H1 (cell line): Measurements from ENCODE around the gene MIPOL1. TPM values are rescaled to one million over a fixed set of nuclear protein-coding genes. Genes with fewer than 3 reads are reported as not detected.

Experiments
- CTCF ChIA-PET: fragments of 300-600 bp; sonication (Branson Sonifier 250); formaldehyde crosslinking; loops from one replicate; lab custom pipeline; 2021; ENCODE audit not compliant: partially characterized antibody; lab: Charles Lee
- POLR2A ChIA-PET: fragments of 300-600 bp; sonication (Branson Sonifier 250); formaldehyde crosslinking; loops from one replicate; lab custom pipeline; 2021; ENCODE audit warnings: inconsistent platforms; ENCODE audit not compliant: partially characterized antibody; lab: Charles Lee
- DNase-seq, 2 experiments: peaks; one replicate each; pipeline versions ENCODE4 v3.0.0 to v3.0.0-alpha.2; 2010 to 2022; ENCODE audit warnings: low spot score in 2 of 2, low read depth in 1 of 2, mixed read lengths in 1 of 2
- FAIRE-seq: peaks from 2 replicates; lab custom pipeline; 2011; peaks lifted over from hg19 to GRCh38; lab: Jason Lieb, UNC
- H2AFZ ChIP-seq: 2 replicates; pipeline ENCODE4 v1.8.1; 2012; ENCODE audit warnings: low read length, inconsistent platforms
- H2AK5ac ChIP-seq: 2 replicates; pipeline ENCODE4 v1.6.1; 2013; ENCODE audit warnings: low read depth, low read length
- H2BK120ac ChIP-seq: replicated peaks from 2 replicates; pipeline ENCODE3; 2013; ENCODE audit warnings: low read depth, low read length, inconsistent platforms
- H2BK12ac ChIP-seq: 2 replicates; pipeline ENCODE4 v1.6.1; 2013; ENCODE audit warnings: low read depth, low read length
- H2BK15ac ChIP-seq: 2 replicates; pipeline ENCODE4 v1.6.1; 2013; ENCODE audit warnings: low read length
- H2BK20ac ChIP-seq: 2 replicates; pipeline ENCODE4 v1.6.1; 2013; ENCODE audit warnings: low read length
- H2BK5ac ChIP-seq: 2 replicates; pipeline ENCODE4 v1.6.1; 2013; ENCODE audit warnings: low read depth, low read length
- H3K14ac ChIP-seq: 2 replicates; pipeline ENCODE4 v1.6.1; 2013; ENCODE audit warnings: inconsistent platforms; ENCODE audit not compliant: insufficient read length
- H3K18ac ChIP-seq: 2 replicates; pipeline ENCODE4 v1.6.1; 2013; ENCODE audit warnings: low read length; ENCODE audit errors: extremely low read depth
- H3K23ac ChIP-seq: 2 replicates; pipeline ENCODE4 v1.6.1; 2013; ENCODE audit warnings: inconsistent platforms; ENCODE audit not compliant: insufficient read length
- H3K23me2 ChIP-seq: 2 replicates; pipeline ENCODE4 v1.6.1; 2013; ENCODE audit warnings: low read depth, low read length
- H3K27ac ChIP-seq: 2 replicates; pipeline ENCODE4 v1.6.1; 2011; ENCODE audit warnings: low read depth, low read length, inconsistent platforms
- H3K27me3 ChIP-seq, 4 experiments: replicated peaks in 1 of 4; 1 replicate in 1 of 4; 2 replicates in 3 of 4; pipeline versions ENCODE4 v1.6.1 to v1.8.1; 2011 to 2013; ENCODE audit warnings: low read length in 3 of 4, mild to moderate bottlenecking in 3 of 4, inconsistent platforms in 2 of 4, mixed read lengths in 2 of 4, moderate library complexity in 1 of 4; ENCODE audit not compliant: control insufficient read depth in 3 of 4, insufficient read depth in 3 of 4; ENCODE audit errors: extremely low read depth in 1 of 4
- H3K36me3 ChIP-seq, 4 experiments: 2 replicates each; pipeline versions ENCODE4 v1.6.1 to v1.8.1; 2011 to 2013; ENCODE audit warnings: mild to moderate bottlenecking in 4 of 4, low read length in 3 of 4, moderate library complexity in 2 of 4, control low read depth in 1 of 4, inconsistent platforms in 1 of 4; ENCODE audit not compliant: insufficient read depth in 4 of 4, control insufficient read depth in 2 of 4
- H3K4ac ChIP-seq: replicated peaks from 2 replicates; pipeline ENCODE3; 2013; ENCODE audit warnings: low read length, low read depth, mixed read lengths, inconsistent platforms; ENCODE audit not compliant: insufficient read length
- H3K4me1 ChIP-seq, 4 experiments: replicated peaks in 1 of 4; 1 replicate in 1 of 4; 2 replicates in 3 of 4; pipeline versions ENCODE4 v1.6.1 to v1.8.1; 2011 to 2013; ENCODE audit warnings: low read length in 3 of 4, inconsistent platforms in 2 of 4, mixed read lengths in 1 of 4; ENCODE audit not compliant: insufficient read depth in 4 of 4, control insufficient read depth in 3 of 4
- H3K4me2 ChIP-seq, 2 experiments: 2 replicates each; pipeline versions ENCODE4 v1.6.1 to v1.8.1; 2011 to 2013; ENCODE audit warnings: low read depth in 2 of 2, low read length in 2 of 2, control low read depth in 1 of 2, inconsistent platforms in 1 of 2, mild to moderate bottlenecking in 1 of 2; ENCODE audit not compliant: insufficient read depth in 1 of 2
- H3K4me3 ChIP-seq, 4 experiments: fragments of 200-600, 300-600 bp in 1 of 4; sonication (generic), shearing (Covaris generic), sonication (Bioruptor Twin) in 1 of 4; 2 replicates each; pipeline versions ENCODE4 v1.5.1 to v1.8.1; 2011 to 2016; ENCODE audit warnings: low read length in 4 of 4, low read depth in 3 of 4, control low read depth in 2 of 4, inconsistent platforms in 2 of 4, mild to moderate bottlenecking in 2 of 4, mixed read lengths in 1 of 4, moderate library complexity in 1 of 4; ENCODE audit not compliant: insufficient read depth in 2 of 4; ENCODE audit errors: extremely low read depth in 1 of 4
- H3K56ac ChIP-seq: replicated peaks from 2 replicates; pipeline ENCODE3; 2013; ENCODE audit warnings: low read depth, mild to moderate bottlenecking, mixed read lengths, low read length, inconsistent platforms; ENCODE audit not compliant: insufficient read length
- H3K79me1 ChIP-seq: 2 replicates; pipeline ENCODE4 v1.6.1; 2013; ENCODE audit warnings: low read depth, low read length, control low read depth
- H3K79me2 ChIP-seq, 2 experiments: 2 replicates each; pipeline versions ENCODE4 v1.6.1 to v1.8.1; 2012 to 2013; ENCODE audit warnings: low read length in 2 of 2, mild to moderate bottlenecking in 2 of 2, inconsistent platforms in 1 of 2; ENCODE audit not compliant: insufficient read depth in 2 of 2, control insufficient read depth in 1 of 2
- H3K9ac ChIP-seq, 4 experiments: replicated peaks in 1 of 4; 1 replicate in 1 of 4; 2 replicates in 3 of 4; pipeline versions ENCODE4 v1.6.1 to v1.8.1; 2011 to 2013; ENCODE audit warnings: low read depth in 3 of 4, low read length in 3 of 4, control low read depth in 2 of 4, mild to moderate bottlenecking in 2 of 4, moderate library complexity in 2 of 4, inconsistent platforms in 1 of 4; ENCODE audit errors: extremely low read depth in 1 of 4
- H3K9me3 ChIP-seq, 2 experiments: 2 replicates each; pipeline versions ENCODE4 v1.6.1 to v1.8.1; 2012 to 2013; ENCODE audit warnings: mild to moderate bottlenecking in 2 of 2, moderate library complexity in 2 of 2, control low read depth in 1 of 2, inconsistent platforms in 1 of 2, low read depth in 1 of 2, low read length in 1 of 2, mixed read lengths in 1 of 2; ENCODE audit not compliant: insufficient read depth in 2 of 2
- H4K20me1 ChIP-seq, 2 experiments: replicated peaks in 1 of 2; 2 replicates each; pipeline versions ENCODE3 to v1.8.1; 2011 to 2013; ENCODE audit warnings: inconsistent platforms in 2 of 2, low read length in 2 of 2, mild to moderate bottlenecking in 1 of 2; ENCODE audit not compliant: insufficient read depth in 2 of 2, control insufficient read depth in 1 of 2
- H4K5ac ChIP-seq: 2 replicates; pipeline ENCODE4 v1.6.1; 2013; ENCODE audit warnings: low read length, low read depth, mixed read lengths, inconsistent platforms; ENCODE audit not compliant: insufficient read length
- H4K8ac ChIP-seq: 2 replicates; pipeline ENCODE4 v1.8.0; 2013; ENCODE audit warnings: mild to moderate bottlenecking, moderate library complexity, low read length, inconsistent platforms; ENCODE audit not compliant: insufficient read depth; ENCODE audit errors: extremely low read depth
- H4K91ac ChIP-seq: replicated peaks from 2 replicates; pipeline ENCODE3; 2013; ENCODE audit warnings: low read length, mixed read lengths, inconsistent platforms; ENCODE audit not compliant: insufficient read length
- CBX8 ChIP-seq: fragments of 300-800, 300-1000 bp; sonication (generic); IDR thresholded peaks from 2 replicates; pipeline ENCODE4 v1.7.1; 2016; ENCODE audit warnings: low read depth, low read length, borderline replicate concordance
- EGR1 ChIP-seq: IDR thresholded peaks from 2 replicates; pipeline ENCODE4 v1.6.1; 2011; ENCODE audit warnings: low read depth, low read length, borderline replicate concordance
- JUND ChIP-seq: IDR thresholded peaks from 2 replicates; pipeline ENCODE4 v1.6.1; 2011; ENCODE audit warnings: mild to moderate bottlenecking, improper control_type of control experiment, low read length
- KDM1A ChIP-seq: fragments of 200-600, 300-600 bp; sonication (generic); IDR thresholded peaks from 2 replicates; pipeline ENCODE4 v1.7.1; 2016; ENCODE audit warnings: mild to moderate bottlenecking, low read length, borderline replicate concordance
- RAD21 ChIP-seq, 2 experiments: IDR thresholded peaks in 1 of 2; conservative IDR thresholded peaks in 1 of 2; 2 replicates each; pipeline ENCODE4 v1.6.1; 2011; ENCODE audit warnings: low read depth in 2 of 2, low read length in 2 of 2, improper control_type of control experiment in 1 of 2, inconsistent platforms in 1 of 2, mild to moderate bottlenecking in 1 of 2, moderate library complexity in 1 of 2
- ZNF274 ChIP-seq: IDR thresholded peaks from 2 replicates; pipeline ENCODE4 v1.7.0; 2012; ENCODE audit warnings: low read length, borderline replicate concordance; ENCODE audit errors: extremely low read depth
- WGBS, 2 experiments: shearing (Covaris generic) in 1 of 2; methylation state at CpG; one replicate each; pipeline versions ENCODE4 v1.1.6 to v1.1.7; 2013 to 2015; ENCODE audit warnings: low lambda C conversion rate in 2 of 2, mixed read lengths in 2 of 2, inconsistent platforms in 1 of 2, low coverage in 1 of 2, missing lambda C conversion rate in 1 of 2; ENCODE audit not compliant: insufficient replicate concordance in 2 of 2, insufficient coverage in 1 of 2, insufficient read length in 1 of 2; ENCODE audit errors: extremely low coverage in 1 of 2, missing lambda C conversion rate in 1 of 2; 5-methylcytosine and 5-hydroxymethylcytosine counted together
- polyA plus RNA-seq, 7 experiments: library from polyadenylated mRNA; depleted of rRNA in 3 of 7; stranded (reverse) in 5 of 7; unstranded in 2 of 7; fragments of >200 nt in 5 of 7; fragments of 200-250 nt in 2 of 7; gene quantifications; 1 replicate in 5 of 7; 2 replicates in 1 of 7; 4 replicates in 1 of 7; pipeline versions ENCODE4 v1.2.1 to v1.2.3, GENCODE V29; 2011 to 2013; ENCODE audit warnings: missing spikeins in 2 of 7, mixed read lengths in 2 of 7
- total RNA-seq: library from RNA; stranded (reverse); fragmentation: NEBNext Ultra II Directional; extraction: Animal tissue kit (Norgen Biotek cat#: 25700); gene quantifications from 2 replicates; pipeline ENCODE4 v1.2.1, GENCODE V29; 2021
- TF ChIP-seq, protein P1 (sequence below): IDR thresholded peaks from 2 replicates; pipeline ENCODE4 v1.6.1; 2011; ENCODE audit warnings: low read depth, mild to moderate bottlenecking, low read length; ENCODE audit not compliant: insufficient read depth
- TF ChIP-seq, protein P2 (sequence below): IDR thresholded peaks from 2 replicates; pipeline ENCODE4 v1.6.1; 2011; ENCODE audit warnings: low read length, improper control_type of control experiment

Gene MIPOL1
- total and polyA plus RNA-seq, 2 of the 8 experiments (the other 6 are each of a cell fraction or from before 2014, with no cell fraction given) = 2.8 to 23.9 TPM

DNA sequence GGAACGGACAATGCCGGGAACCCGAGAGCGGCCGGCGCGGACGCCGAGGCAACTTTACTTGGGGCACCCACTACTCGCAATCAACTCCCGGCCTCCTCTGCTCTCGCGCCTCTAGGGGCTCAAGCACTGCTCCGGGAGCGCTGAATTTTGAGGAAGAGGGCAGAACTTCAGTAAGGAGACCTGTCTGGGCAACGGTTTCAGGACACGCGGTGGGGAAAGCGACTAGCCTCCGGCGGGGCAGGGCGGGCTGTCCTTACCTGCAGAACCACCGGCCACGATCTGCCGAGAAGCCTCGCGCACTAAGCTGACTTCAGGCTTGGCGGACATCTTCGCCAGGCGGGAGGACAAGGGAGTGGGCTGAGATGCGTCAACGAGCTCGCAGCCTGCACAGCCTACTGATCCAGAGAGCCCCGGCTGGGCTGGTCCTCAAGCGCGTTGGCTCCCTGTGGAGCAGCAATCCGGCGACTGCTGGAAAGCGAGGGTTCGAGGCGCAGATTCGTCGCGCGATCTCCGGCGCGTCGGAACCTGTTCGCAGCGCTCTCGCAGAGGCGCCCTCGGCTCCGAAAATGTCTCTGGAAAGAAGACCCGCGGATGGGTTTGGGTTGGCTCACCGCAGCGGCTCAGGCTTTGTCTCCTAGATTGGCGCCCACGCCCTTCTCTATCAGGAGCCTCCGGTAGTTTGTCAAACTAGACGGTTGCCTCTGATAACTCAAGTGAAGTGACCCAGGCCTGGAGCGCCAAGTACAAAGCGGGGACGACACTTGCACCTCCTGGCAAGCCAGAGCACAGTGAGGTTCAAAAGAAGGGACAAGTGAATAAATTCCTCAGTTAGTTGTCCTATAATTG, 25.5 kb upstream of the MIPOL1 start, which contains the start of gene SLC25A21:
SLC25A21 (minus strand) TSS at position 583 of the 846 bp plus-strand sequence.
- H2BK20ac ChIP-seq = peak within 1 kb of the TSS; percentile 56; the same call in 1 of the 2 replicates
- 1% methylated on average over 66 of the region's 66 CpGs; no CpG with 5 or more reads in 1 of the 2 experiments for WGBS, 2 experiments
- peak within 1 kb of the TSS; percentile 96 for H2AFZ ChIP-seq
- H2AK5ac ChIP-seq = no peak within 1 kb of the TSS
- H3K18ac ChIP-seq = peak within 1 kb of the TSS; percentile 95
- H3K79me2 ChIP-seq = no peaks in the 10 kb centered on the region; a peak in 1 of 4 replicates
- no peaks in the 10 kb centered on the region for H3K79me1 ChIP-seq
- H2BK120ac ChIP-seq = peak within 1 kb of the TSS; percentile 50
- peak within 1 kb of the TSS; percentile 85 to 96 (median 92) for H3K9ac ChIP-seq
- CTCF ChIA-PET = interaction anchor here (1.2 to 1.6 kb wide), 3 partner anchors 23 to 231 kb away, joined by 3 to 5 read pairs (median 3); no protein-coding TSS in a partner anchor
- no peak within 1 kb of the TSS; the same call in 1 of the 2 replicates for H2BK15ac ChIP-seq
- POLR2A ChIA-PET = interaction anchor here (0.8 to 1.8 kb wide), 12 partner anchors 8 to 526 kb away, joined by 3 to 15 read pairs (median 4); partner anchors contain the start of gene MIPOL1
- H3K56ac ChIP-seq = peak within 1 kb of the TSS; percentile 94
- peak within 1 kb of the TSS; percentile 96 for H2BK5ac ChIP-seq
- peak within 1 kb of the TSS; percentile 76 for H3K4ac ChIP-seq
- H3K27me3 ChIP-seq = no peaks in the 10 kb centered on the region
- H3K4me2 ChIP-seq = peak within 1 kb of the TSS; percentile 79 to 90
- H3K4me3 ChIP-seq = peak within 1 kb of the TSS; percentile 79 to 89 (median 84)
- H4K5ac ChIP-seq = peak within 1 kb of the TSS; percentile 93
- H4K20me1 ChIP-seq = no peaks in the 10 kb centered on the region
- no peak within 1 kb of the TSS for H3K14ac ChIP-seq
- H2BK12ac ChIP-seq = peak within 1 kb of the TSS; percentile 82
- H3K4me1 ChIP-seq = peaks cover 4 to 18% (median 13%) of the 10 kb centered on the region in 4 experiments; a peak in 5 of 7 replicates
- FAIRE-seq (no peak), DNase-seq (peak; percentile 61 to 86)
- H4K91ac ChIP-seq = peak within 1 kb of the TSS; percentile 96
- H3K36me3 ChIP-seq = no peaks in the 10 kb centered on the region
- H3K23me2 ChIP-seq = peaks cover 3% of the 10 kb centered on the region
- H4K8ac ChIP-seq = peak within 1 kb of the TSS; percentile 98
- no peak within 1 kb of the TSS for H3K23ac ChIP-seq
- peak within 1 kb of the TSS; percentile 88 for H3K27ac ChIP-seq
- no peaks in the 10 kb centered on the region for H3K9me3 ChIP-seq
- TF ChIP-seq EGR1 (no peak), RAD21 (IDR thresholded peaks at IDR 0.05 in 1 of 2, conservative IDR thresholded peaks at IDR 0.05 in 1 of 2; ENCODE audit: low read depth in 2 of 2, low read length in 2 of 2) (0 out of 4 replicates have a peak, but pooled peaks of 1 of the 2 experiments have one; percentile 1), CBX8 (no peak), KDM1A (peak; percentile 22; the same call in 1 of the 2 replicates), JUND (no peak), ZNF274 (no peak)
- TF ChIP-seq, protein P1, sequence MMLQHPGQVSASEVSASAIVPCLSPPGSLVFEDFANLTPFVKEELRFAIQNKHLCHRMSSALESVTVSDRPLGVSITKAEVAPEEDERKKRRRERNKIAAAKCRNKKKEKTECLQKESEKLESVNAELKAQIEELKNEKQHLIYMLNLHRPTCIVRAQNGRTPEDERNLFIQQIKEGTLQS = no peak
- TF ChIP-seq, protein P2, sequence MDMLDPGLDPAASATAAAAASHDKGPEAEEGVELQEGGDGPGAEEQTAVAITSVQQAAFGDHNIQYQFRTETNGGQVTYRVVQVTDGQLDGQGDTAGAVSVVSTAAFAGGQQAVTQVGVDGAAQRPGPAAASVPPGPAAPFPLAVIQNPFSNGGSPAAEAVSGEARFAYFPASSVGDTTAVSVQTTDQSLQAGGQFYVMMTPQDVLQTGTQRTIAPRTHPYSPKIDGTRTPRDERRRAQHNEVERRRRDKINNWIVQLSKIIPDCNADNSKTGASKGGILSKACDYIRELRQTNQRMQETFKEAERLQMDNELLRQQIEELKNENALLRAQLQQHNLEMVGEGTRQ = no peak
